GM12873 (cell line): ENCODE measurements around the gene TSPAN14.
A peak's percentile ranks its signal among the peaks of the same experiment; 100 is the strongest.

Experiments used
- CTCF ChIP-seq: IDR thresholded peaks from 2 replicates; pipeline ENCODE4 v1.5.1; 2012; ENCODE audit warnings: low read depth, mild to moderate bottlenecking, moderate library complexity, low read length, control low read depth; ENCODE audit not compliant: insufficient read depth; ENCODE audit errors: missing control alignments

TSPAN14 gene

DNA sequence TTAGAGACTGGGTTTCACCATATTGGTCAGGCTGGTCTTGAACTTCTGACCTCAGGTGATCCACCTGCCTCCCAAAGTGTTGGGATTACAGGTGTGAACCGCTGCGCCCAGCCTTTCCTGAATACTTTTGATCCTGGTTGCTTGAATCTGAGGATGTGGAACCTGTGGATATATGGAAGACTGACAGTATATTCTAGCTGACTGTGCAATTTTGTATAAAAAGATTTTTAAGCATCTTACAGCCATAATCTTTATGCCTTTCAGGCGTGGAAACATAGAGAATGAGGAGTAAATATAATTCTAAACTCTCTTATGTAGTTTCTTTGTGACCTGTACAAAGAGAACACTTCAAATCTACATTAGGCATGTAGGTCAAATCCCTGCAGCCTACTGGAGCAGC lies 16.2 kb downstream of the TSPAN14 start:
- no peak for TF ChIP-seq CTCF

DNA sequence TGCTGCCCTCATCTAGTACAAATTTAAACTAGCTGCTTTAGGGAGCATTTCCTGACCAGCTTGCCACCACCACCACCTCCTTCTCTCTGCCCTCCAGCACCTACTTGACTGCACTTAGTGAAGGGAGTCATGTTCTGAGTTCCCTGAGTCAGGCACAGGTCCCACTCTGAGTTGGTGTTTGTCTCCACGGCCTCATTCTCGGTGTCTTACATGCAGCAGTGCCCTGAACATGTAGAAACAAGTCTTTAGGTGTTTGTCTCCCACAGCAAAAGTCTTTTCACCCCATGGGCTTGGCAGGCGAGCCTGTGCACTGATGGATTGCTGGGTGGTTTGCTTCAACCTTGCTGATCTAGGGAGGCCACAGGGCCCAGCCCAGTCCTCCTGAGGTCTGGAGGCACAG lies 16.9 kb downstream of the TSPAN14 start:
- no peak for TF ChIP-seq CTCF

DNA sequence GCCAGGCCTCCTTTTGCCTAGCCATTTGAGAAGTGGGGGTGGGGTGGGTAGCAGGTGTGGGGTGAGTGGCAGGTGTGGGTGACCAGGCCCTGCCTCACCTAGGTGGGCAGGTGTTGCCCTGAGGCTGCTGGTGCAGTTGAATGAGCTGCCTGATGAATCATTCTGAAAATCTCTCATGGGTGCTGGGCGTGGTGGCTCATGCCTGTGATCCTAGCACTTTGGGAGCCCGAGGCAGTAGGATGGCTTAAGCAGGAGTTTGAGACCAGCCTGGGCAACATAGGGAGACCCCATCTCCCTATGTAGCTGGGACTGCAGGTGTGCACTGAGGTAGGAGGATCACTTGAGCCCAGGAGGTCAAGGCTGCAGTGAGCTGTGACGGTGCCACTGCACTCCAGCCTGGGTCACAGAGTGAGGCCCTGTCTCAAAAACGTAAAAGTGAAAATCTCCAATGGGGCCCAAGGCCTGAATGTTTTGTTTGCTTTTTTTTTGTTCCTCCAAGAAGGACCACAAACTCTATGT lies 17.7 kb downstream of the TSPAN14 start:
- TF ChIP-seq CTCF = no peak

- peak; percentile 12 for TF ChIP-seq CTCF
Observed at GRCh38 chr10:80472234-80473095, 18.4 kb downstream of the TSPAN14 start.

DNA sequence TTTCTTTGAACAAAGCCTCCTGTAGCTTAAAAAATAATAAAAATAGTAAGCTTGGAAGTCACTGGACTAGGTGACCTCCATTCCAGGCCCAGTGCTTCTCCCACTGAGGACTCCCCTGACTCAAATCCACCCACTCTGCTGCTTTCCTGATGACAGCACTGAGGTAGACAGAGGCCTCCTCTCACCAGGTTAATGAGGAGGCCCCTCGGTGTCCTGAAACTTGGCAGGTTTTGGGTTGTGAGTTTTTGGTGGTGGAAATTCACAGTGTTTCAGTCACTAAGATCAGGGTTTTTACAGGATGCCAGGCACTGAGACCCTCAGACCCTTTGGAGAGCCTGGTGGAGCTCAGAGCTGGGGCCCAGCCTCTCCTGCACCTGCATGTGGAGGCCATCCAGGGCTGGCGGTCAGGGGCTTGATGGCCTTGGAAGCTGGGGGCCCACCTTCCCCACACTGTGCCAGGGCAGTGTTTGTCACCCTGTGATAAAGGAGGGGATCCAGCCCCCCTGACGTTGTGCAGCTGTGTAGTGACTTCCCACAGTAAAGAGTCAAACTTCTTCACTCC lies 19.1 kb downstream of the TSPAN14 start:
- TF ChIP-seq CTCF = no peak

GRCh38 chr10:80473692-80474596 lies 19.8 kb downstream of the TSPAN14 start:
- no peak for TF ChIP-seq CTCF

GRCh38 chr10:80474597-80474910 lies 20.4 kb downstream of the TSPAN14 start:
- TF ChIP-seq CTCF = no peak
